GM18511 (cell line): Measurements from ENCODE around the gene AJAP1.

Experiments
- ATAC-seq: cut with Tn5 transposase; IDR thresholded peaks from one replicate; pipeline ENCODE4 v1.9.1; 2021; ENCODE audit warnings: mild to moderate bottlenecking, moderate library complexity; ENCODE audit not compliant: unreplicated experiment

Gene AJAP1

DNA sequence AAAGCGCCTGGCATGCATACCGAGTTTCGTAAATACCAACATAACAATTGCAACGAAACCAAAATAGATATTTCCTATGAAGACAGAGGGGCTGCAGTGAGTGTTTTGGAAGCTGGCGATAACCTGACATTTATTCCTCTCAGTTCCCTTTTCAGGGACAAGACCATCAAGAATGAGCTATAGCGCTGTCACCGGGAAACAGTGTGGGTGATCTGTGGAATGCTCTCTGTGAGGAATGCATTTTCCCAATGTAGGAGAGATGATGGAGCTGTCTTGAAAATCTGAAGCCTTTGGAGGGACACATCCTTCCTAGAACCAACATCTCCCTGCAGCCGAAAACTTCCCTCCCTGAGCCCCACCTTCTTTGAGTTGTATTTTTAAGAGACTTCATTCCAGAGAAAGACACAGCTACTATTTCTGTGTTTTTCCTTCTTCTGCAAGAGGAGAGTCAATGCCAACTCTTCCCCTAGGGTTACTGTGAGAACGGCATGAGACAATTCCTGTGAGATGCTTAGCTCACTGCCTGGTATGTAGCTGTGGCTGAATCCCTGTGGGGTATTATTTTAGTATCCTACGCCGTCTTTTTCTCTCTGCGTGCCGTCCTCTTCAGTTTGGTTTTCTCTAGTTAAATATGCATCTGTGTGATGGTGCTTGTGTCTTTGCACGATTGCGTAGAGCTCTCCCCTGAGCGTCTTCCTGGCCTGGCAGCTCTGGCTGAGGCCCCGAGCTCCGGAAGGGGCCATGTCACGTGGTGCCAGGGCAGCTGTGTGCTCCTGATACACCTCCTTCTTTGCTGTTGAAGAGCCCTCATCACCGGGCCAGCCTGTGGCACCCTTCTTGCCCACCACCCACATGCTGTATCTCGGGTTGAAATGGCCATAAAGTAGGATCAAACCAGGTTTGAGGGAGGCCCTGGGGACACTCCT is 45.2 kb downstream of the AJAP1 start:
- ATAC-seq = no peak

DNA sequence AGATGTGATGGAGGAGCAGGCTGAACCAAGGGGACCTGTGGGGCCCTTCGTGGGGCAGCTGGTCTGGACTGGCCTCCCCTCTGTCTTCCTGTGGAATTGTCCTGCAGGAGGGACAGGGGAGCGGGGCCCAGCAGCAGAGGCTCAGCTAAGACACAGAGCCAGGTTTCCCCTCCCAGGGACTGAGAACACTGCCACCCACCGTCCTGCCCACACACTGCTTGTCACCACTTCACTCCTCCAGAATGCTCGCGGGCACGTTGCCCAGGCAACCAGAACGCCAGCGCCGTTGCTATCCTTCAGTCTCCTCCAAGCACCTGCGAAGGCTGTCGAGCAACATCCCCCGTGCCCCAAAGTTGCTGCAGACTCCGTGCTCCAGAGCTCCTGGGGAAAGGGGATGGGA is 46.4 kb downstream of the AJAP1 start:
- ATAC-seq = no peak

DNA sequence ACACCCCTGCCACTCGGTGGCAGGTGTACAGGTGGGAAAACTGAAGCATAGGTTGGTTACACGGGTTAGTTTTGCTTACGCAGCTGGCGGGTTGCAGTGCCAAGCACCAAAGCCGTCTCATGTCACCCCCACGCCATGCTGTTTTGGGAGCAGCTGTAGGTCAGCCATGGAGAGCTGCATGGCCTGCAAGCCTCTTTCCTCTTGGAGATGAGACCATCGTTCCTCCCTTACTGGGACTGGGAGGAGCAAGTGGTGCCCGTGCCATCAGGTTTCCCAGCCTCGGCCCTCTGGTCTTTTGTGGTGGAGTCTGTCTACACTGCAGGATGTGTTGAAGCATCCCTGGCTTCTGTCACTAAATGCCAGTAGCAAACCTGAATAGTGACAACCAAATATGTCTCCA is 46.9 kb downstream of the AJAP1 start:
- ATAC-seq = no peak

DNA sequence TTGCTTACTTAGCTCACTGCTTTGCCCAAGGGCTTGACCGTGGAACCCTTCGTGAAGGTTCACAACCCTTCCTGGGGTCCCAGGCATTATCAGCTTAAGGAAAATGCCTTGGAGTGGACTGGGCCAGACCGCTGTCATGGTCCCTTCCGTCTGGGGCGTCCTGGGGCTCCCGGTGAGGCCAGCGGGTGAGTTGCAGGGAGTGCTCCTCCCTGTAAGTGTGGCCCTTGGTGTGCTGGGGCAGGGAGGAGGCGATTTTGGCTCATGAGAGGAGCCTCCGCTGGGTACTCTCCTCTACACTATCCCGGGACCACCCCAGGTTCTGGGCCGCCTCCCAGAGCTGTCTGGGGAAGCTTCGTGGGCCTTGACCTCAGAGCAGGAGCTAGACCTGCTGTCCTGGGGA is 48.1 kb downstream of the AJAP1 start:
- ATAC-seq = no peak

DNA sequence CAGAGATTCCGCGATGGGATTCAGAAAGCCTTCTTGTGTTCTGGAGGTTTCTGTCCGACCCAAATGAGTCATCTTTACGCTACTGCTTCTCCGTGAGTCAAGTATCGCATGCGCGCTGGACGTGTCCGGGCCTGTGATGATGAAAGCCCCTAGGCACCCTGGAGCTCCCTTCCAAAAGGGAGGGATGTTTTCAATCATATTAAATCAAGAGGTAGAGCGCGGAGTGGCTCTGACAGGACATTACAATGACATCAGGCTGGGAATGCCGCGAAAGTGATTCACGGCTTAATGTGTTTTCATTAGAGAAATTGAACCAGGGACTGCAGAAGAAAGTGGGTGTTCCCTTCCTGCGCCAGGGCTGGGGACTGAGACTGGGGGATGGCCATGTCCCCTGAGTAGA is 48.5 kb downstream of the AJAP1 start:
- no peak for ATAC-seq

GRCh38 chr1:4703646-4704045 is 49.2 kb downstream of the AJAP1 start:
- no peak for ATAC-seq

- no peak for ATAC-seq
Observed at GRCh38 chr1:4708840-4709507, 54.6 kb downstream of the AJAP1 start.

GRCh38 chr1:4709641-4710040 is 55.2 kb downstream of the AJAP1 start:
- ATAC-seq = no peak

- ATAC-seq = no peak
Observed at GRCh38 chr1:4710592-4711415, 56.4 kb downstream of the AJAP1 start.

DNA sequence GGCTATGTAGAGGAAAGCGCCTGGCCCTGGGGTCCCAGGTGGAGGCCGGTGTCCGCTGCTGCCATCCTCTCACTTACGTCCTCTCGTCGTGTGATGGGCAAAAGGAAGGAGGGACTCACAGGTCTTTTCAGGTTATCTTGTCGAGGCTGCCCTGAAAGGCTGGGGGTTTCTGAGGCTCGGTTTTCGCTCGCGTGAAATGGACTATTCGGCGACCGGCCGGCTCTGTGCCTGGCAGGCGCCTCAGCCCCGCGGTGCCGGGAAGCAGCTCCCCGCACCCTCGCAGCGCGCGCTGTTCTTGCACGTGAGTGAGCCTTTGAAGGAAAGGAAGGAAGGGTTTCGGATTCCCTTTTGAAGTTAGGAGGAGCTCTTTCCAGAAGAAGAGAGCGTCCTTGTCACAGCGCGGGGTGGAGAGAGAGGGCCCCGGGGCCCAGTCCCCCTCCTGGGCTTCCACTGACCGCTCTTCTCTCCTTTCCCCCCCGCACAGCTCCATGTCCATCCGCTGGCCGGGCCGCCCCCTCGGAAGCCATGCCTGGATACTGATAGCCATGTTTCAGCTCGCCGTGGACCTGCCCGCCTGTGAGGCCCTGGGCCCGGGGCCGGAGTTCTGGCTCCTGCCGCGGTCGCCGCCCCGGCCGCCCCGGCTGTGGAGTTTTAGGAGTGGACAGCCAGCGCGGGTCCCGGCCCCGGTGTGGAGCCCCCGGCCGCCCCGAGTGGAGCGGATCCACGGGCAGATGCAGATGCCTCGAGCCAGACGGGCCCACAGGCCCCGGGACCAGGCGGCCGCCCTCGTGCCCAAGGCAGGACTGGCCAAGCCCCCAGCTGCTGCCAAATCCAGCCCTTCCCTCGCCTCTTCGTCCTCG is 57.2 kb downstream of the AJAP1 start:
- no peak for ATAC-seq

DNA sequence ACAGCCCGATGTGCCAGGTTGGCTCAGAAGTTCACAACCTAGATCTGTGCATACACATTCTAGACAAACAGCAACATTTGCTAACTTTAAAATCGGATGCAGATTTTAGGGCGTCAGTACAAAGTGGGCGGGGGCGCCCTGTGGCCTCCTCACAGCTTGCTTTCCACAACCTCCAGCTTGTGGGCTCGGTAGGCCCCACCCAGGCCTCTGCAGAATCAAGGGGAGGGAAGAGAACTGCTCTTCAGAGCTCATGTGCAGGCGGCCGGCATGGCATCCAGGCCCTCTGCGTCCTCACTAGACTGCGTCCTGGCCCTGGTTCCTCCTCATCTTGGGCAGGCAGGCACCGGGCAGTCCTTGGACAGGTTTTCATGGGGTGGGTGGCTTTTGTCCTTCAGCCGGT is 59.3 kb downstream of the AJAP1 start:
- ATAC-seq = no peak

DNA sequence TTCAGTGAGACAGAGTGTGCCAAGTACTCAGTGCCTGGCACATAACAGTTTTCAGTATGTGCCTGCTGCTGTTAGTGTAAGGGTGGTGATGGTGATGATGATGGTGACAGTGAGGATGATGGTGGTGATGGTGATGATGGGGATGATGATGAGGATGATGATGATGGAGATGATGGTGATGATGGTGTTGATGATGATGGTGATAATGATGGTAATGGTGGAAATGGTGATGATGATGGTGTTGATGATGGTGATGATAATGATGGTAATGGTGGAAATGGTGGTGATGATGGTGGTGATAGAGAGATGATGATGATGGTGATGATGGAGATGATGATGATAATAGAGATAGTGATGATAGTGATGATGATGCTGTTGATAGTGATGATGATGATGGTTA is 62.0 kb downstream of the AJAP1 start:
- ATAC-seq = no peak

DNA sequence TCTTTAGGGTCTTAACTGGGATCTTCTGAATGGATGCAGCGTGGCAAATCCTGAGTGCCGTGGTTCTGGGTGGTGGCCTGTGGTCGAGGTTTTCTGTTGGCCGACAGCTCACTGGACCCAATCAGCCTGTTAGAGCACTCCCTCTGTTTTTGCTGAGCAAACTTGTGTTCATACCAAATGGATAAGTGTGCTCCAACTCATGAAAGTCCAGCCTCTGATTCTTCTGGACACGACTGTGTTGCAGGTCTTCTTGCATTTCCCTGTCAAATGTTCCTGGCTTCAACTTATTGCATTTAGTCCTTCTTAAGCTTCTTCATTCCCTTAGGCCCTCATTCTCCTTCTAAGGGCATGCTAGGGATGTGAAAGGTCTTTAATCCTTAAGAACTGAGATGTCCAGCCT is 63.7 kb downstream of the AJAP1 start:
- ATAC-seq = no peak

DNA sequence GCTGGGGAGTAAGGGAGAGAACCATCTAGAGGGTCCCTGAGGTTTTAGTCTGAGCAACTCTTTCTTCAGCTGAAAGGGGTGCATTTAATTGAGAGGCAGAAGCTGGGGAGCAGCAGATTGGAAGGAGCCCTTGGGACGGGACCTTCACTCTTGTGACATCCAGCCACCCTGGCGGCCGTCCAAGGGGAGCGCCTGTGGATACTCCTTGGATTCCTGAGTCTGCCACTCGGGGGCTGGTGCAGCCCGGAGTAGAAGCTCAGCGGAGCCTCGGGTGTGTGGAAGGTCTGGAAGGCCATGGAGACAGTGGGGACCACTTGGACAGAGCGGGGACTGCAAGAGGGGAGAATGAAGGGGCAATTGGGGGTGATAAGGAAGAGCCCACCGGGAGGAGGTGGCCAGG is 68.7 kb downstream of the AJAP1 start:
- ATAC-seq = no peak

DNA sequence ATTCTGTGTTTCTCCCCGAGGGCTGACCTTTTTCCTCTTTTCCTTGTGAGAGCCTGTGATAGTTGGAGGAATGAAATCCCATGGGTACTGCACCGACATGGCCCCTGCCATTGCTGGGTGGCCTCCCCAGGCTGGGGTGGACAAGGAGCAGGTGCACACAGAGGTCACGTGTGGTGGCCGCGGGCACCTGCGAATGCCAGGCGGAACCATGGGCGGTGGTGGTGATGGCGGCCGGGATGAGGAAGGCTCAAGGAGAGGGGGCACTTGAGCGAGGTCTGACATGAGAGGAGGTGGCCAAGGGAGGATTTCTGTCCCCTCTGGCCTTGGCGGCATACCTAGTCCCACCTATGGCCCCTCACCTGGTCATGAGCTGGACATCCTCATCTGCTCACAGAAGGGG is 69.6 kb downstream of the AJAP1 start:
- ATAC-seq = no peak

DNA sequence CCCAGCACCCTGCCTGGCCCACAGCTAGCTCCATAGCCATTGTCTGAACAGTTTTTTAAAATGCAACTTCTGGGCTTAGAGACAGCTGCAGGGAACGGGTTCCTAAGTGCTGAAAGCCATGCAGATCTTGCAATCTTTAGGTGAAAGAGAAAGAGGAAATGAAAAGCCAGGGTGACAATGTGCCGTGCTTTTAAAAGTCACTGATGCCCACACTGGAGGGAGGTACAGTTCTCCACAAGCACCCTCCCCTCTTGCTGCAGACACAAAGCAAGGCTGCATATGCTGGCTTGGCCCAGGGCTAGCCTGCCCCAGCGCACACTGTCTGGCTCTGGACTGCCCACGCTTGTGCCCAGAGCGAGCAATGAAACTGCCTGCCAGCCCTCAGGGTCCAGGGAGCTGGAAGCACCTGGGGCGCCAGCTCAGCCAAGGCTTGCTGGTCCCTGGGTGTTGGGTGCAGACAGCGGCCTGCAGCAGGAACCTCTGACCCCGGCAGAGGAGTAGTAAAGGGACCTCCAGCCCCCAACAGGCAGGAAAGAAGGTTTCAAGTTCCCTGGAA is 70.4 kb downstream of the AJAP1 start:
- no peak for ATAC-seq

GRCh38 chr1:4725416-4725815 is 71.0 kb downstream of the AJAP1 start:
- ATAC-seq = no peak

DNA sequence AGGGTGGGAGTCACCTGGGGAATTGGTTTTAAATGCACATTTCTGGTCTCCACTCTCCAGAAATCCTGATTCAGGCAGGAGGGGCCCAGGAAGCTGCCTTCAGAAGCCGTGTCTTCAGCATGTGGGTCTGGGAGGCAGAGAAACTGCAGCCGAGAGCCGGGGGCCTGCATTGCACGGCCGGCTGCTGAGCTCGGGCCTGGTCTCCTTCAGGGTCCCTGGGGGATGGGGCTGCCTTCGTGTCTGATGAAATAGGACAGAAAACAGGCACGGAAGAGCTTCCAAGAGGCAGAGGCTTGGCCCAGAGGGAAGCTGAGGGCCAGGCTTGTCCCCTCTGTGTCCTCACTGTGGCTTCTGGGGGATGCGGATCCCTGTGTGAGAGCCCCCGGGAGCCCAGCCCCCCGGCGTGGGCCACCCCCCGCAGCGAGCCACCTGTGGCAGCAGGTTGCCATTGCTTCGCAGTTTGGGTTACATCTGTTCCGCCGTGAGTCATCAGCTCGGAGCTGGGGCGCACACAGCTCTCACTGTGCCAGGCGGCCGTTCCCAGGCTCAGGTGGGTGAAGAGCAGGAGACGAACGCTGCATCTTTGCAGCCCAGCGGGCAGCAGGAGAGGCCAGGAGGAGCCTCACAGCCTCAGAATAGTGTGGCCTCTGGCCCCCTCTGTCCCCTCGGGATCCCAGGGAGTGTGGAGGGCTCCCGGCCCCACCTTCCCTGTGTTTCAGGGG is 72.4 kb downstream of the AJAP1 start:
- ATAC-seq = no peak

- ATAC-seq = no peak
Observed at GRCh38 chr1:4728319-4729089, 74.1 kb downstream of the AJAP1 start.
